RKO (cell line): ENCODE results near the gene NUAK2.
"Not testable (repeated sequence)": the region's sequence is repeated elsewhere in the genome, so short reads cannot be mapped to it uniquely, and the experiment has no call there.

Source experiments
- DNase-seq: peaks from one replicate; pipeline ENCODE4 v3.0.0-alpha.2; 2016; ENCODE audit warnings: low spot score

NUAK2 gene

GRCh38 chr1:205318231-205318991, 3.1 kb downstream of the NUAK2 start:
- no peak for DNase-seq

- DNase-seq = no peak
Measured at GRCh38 chr1:205317311-205317917, 4.1 kb downstream of the NUAK2 start.

GRCh38 chr1:205316161-205316566, 5.4 kb downstream of the NUAK2 start:
- DNase-seq = no peak

- DNase-seq = no peak
Measured at GRCh38 chr1:205315008-205315618, 6.4 kb downstream of the NUAK2 start.

- no peak for DNase-seq
Measured at GRCh38 chr1:205313563-205314308, 7.8 kb downstream of the NUAK2 start.

- DNase-seq = no peak
Measured at GRCh38 chr1:205312866-205313562, 8.5 kb downstream of the NUAK2 start.

GRCh38 chr1:205310976-205311704, 10.4 kb downstream of the NUAK2 start:
- DNase-seq = no peak

GRCh38 chr1:205309741-205310140, 11.8 kb downstream of the NUAK2 start:
- DNase-seq = no peak

- DNase-seq = no peak
Measured at GRCh38 chr1:205306929-205307566, 14.5 kb downstream of the NUAK2 start.

- no peak for DNase-seq
Measured at GRCh38 chr1:205304695-205305070, 16.9 kb downstream of the NUAK2 start.

- DNase-seq = no peak
Measured at GRCh38 chr1:205304046-205304694, 17.4 kb downstream of the NUAK2 start.

- DNase-seq = no peak
Measured at GRCh38 chr1:205303247-205303888, 18.2 kb downstream of the NUAK2 start.

GRCh38 chr1:205301842-205302588, 19.5 kb downstream of the NUAK2 start:
- no peak for DNase-seq

- no peak for DNase-seq
Measured at GRCh38 chr1:205301205-205301821, 20.2 kb downstream of the NUAK2 start.

GRCh38 chr1:205300149-205300548, 21.4 kb downstream of the NUAK2 start:
- no peak for DNase-seq

GRCh38 chr1:205298191-205298994, 23.2 kb downstream of the NUAK2 start:
- peak; percentile 49 for DNase-seq

- DNase-seq = not testable (repeated sequence)
Measured at GRCh38 chr1:205297546-205298177, 23.9 kb downstream of the NUAK2 start.
